GM10266 (cell line): ENCODE measurements around the gene CRELD2.

ENCODE experiments used
- DNase-seq: peaks from one replicate; pipeline ENCODE4 v3.0.0; 2012; ENCODE audit errors: extremely low spot score
- TF ChIP-seq, protein P1 (sequence below): IDR thresholded peaks from 2 replicates; pipeline ENCODE4 v1.5.1; 2012; ENCODE audit warnings: mild to moderate bottlenecking, low read depth; ENCODE audit not compliant: control insufficient read depth, insufficient read depth; ENCODE audit errors: missing control alignments

CRELD2 gene

DNA sequence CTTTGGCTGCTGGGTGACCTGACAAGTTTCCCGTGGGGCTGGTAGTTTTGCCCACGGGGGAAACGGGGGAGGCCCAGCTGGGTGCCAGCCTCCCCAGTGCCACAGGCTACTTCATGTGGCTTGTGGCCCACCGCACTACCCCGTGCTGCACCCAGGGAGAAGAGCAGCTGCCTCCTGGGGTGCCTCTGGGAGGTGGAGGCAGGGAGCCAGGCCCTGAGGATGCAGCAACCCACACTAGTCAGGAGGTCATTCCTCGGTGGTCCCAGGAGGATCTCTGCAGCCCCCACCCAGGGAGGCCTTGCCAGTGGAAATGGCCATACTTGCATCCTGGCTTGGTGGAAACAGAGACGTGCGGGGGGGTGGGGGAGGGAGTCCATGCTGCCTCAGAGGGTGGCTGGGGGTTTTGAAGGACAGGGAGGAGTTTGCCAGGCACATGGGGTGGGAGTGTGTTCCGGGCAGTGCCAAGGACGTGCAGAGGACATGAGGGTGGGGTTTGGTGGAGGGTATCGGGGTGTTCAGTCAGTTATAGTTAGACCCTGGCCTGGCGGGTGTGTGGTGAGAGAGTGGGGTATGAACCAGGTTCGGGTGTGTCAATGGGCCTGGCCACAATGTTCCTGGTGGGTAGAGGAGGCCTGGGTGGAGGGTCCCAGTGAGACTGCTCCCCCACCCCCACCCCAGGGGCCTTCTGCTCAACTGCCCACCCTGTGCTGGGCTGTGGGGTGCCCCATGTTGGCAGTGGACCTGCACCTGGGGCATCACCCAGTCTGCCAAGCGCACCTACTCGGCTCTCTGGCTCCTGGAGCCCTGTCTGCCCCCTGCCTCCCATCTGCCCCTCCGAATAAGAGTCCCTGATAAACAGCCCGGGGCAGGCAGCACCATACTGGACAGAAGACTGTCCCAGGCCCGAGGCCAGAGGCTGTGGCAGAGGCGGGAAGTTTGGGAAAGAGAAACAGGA is 46.0 kb downstream of the CRELD2 start:
- DNase-seq, result no peak
- TF ChIP-seq, protein P1, sequence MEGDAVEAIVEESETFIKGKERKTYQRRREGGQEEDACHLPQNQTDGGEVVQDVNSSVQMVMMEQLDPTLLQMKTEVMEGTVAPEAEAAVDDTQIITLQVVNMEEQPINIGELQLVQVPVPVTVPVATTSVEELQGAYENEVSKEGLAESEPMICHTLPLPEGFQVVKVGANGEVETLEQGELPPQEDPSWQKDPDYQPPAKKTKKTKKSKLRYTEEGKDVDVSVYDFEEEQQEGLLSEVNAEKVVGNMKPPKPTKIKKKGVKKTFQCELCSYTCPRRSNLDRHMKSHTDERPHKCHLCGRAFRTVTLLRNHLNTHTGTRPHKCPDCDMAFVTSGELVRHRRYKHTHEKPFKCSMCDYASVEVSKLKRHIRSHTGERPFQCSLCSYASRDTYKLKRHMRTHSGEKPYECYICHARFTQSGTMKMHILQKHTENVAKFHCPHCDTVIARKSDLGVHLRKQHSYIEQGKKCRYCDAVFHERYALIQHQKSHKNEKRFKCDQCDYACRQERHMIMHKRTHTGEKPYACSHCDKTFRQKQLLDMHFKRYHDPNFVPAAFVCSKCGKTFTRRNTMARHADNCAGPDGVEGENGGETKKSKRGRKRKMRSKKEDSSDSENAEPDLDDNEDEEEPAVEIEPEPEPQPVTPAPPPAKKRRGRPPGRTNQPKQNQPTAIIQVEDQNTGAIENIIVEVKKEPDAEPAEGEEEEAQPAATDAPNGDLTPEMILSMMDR, result no peak

DNA sequence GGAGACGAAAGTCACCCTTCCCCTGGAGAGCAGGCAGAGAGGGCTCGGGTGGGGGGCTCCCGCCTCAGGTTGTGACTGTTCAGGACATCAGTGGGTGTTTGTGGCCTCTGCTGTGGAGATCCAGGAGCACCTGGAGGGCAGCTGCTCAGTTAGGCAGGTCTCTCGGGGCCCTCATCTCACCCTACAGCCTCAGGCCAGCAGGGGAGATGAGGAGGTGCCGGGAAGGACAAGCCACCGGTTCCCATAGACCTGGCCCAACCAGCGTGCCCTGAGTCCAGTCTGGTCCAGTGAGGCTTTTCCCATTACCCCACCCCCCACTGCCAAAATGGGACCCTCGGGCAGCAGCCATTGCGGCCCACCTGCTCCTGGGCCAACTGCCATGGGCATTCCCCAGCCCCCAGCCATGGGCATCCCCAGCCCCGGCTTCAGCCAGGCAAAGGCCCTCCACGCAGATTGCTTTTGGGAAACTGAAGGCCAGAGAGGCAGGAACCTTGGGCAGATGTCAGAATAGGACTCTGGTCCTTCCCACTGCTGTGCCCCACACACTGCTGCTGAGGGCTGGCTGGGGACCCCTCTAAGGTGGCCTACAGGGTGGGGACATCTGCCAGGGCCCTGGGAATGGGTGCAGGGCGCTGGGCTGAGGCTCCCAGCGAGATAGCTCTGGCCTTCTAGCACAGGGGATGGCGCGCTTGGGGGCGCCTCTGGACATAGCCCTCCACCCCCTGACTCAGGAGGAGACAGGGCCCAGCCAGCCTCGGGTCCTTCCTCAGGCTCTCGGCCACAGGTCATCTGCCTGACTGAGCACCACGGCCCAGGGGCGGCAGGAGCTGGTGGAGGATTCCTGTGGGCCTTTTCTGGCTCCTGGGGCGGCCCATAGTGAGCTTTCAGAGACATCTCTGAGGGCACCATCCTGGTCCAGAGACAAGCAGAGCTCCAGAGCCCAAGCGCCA is 46.9 kb downstream of the CRELD2 start:
- TF ChIP-seq, protein P1, result no peak
- DNase-seq, result no peak

DNA sequence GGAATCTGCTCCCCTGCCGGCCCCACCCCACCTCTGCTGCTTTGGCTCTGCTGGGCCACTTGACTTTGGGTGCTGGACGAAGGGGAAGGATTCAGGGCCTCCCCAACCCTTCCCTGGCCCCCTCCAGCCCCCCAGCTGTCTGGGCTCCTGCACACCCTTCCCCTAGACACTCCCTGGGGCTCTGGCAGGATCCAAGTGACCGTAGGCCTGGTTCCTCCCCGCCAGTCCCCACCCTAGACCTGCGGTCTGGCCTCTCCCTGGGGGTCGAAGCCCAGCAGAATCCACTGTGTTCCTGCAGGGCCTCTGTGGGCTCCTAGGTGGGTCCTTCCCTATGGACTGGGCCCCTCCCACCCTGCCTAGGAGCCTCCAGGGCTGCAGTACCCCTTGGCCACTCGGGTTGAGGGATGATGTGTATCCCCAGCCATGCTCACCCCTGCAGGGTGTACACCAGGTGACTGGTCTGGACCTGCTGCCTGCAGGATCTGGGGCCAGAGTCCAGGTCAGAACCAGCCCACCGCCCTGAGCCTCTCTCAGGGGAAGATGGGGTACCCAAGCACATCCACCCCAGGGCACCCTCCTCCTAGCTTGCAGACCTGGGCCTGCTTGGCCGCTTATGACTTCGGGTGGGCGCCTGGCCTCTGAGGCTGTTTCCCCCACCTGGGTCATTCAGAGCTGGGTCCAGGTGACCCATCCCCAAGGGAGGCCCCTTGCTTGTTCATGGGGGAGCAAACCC is 47.8 kb downstream of the CRELD2 start:
- no peak for DNase-seq
- TF ChIP-seq, protein P1, result no peak

DNA sequence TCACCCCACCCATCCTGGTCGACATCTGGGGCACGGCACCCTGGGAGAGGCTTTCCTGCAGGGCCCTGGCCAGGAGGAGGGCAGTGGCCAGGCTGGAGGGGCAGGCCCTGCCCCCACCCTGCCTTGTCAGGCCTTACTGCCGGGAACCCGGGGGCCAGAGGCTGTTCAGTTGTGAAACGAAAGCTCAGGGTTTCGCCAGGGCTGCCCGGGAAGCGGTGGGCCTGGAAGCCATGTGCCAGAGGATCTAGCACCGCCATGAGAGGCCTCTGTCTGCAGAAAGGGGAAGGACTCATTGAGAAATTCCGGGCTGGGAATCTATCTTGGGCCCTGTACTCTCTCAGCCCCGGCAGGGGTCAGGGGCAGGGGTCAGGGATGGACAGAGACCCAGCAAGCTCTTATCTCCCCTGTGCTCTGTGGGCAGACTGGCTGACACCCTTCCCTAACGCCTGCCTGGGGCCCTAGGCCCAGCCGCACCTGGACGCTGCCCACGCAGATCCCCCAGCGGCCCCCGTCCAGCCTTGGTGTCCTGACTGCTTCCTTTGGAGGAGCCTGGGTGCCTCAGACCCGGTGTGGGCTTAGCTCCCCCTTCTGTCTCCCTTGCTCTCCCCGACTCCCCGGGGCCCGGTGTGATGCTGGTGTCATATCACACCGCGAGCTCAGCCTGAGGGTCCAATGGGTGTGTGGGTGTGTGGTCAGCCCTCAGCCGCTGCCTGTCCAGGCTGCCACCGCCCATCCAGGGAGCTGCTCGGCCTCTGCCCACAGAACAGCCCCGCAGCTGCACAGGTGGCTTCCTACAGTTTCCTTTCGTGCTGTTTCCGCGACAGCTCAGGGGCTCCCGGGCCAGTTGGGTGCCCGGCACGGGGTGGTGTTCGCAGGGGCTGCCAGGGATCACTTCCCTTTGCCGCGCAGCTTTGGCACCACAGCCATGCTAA is 48.6 kb downstream of the CRELD2 start:
- no peak for DNase-seq
- TF ChIP-seq, protein P1, result peak; percentile 20

DNA sequence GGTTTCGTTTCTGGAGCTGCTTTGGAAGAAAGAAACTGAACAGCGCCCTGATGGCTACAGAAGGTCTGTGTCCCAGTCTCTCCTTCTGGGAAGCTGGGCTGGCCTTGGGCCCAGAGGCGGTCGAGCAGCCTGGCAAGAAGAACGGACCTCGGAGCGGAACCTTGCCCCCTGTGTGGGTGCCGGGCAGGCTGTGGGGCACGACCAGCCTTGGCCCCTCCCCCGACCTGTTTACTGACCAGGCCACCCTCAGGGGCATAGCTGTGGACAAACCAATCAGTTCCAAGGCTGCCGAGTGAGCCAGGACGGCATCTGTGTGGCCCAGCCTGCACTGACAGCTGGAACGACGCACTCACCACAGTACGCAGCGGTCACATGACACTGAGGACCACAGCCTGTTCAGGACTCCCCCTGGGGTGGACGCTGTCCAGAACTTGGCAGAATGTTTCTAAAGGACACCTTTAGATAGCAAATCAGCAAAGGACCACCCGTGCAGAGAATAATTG is 49.3 kb downstream of the CRELD2 start:
- TF ChIP-seq, protein P1, result no peak
- DNase-seq, result no peak
